K562 (cell line): ENCODE data around the gene INCA1. TPM values are rescaled to one million over a fixed set of nuclear protein-coding genes. Genes with fewer than 3 reads are reported as not detected.

Experiments
- ATAC-seq: fragments of 200-7000 bp; cut with Tn5 transposase; 3 replicates; pipeline ENCODE4 v1.9.1; 2020; ENCODE audit warnings: moderate library complexity
- BruUV-seq: library from RNA; stranded (reverse); fragments of 400-500 nt; replicated peaks from 2 replicates; lab custom pipeline; 2021; lab: Mats Ljungman, UMichigan
- CTCF ChIA-PET: fragments of 300-600 bp; formaldehyde crosslinking; extraction: SDS; loops from one replicate; lab custom pipeline; 2021; ENCODE audit warnings: low intra/inter-chr PET ratio; lab: Yijun Ruan, JAX
- POLR2A ChIA-PET: fragments of 300-600, 350-650 bp; sonication (Branson Sonifier 250); formaldehyde crosslinking; extraction: SDS; loops from one replicate; lab custom pipeline; 2021; ENCODE audit warnings: antibody characterized with exemption, inconsistent platforms; lab: Yijun Ruan, JAX
- DNase-seq, 4 experiments: peaks; one replicate each; pipeline versions ENCODE4 v3.0.0 to v3.0.0-alpha.2; 2011 to 2018; ENCODE audit warnings: low spot score in 3 of 4, mixed read lengths in 3 of 4; ENCODE audit errors: extremely low read depth in 1 of 4
- FAIRE-seq: peaks from 2 replicates; lab custom pipeline; 2011; peaks lifted over from hg19 to GRCh38; lab: Jason Lieb, UNC
- H2AFZ ChIP-seq: 2 replicates; pipeline ENCODE4 v1.6.0; 2011; ENCODE audit warnings: low read depth, low read length, control low read depth, inconsistent platforms
- H3K27ac ChIP-seq: fragments of 200-600 bp; 3 replicates; pipeline ENCODE4 v1.8.0; 2011; ENCODE audit warnings: low read depth, mild to moderate bottlenecking, control low read depth, inconsistent platforms, low read length, moderate library complexity, mixed read lengths; ENCODE audit errors: extremely low read depth
- H3K27me3 ChIP-seq, 2 experiments: fragments of 300-600 bp in 1 of 2; 2 replicates in 1 of 2; 3 replicates in 1 of 2; pipeline versions ENCODE4 v1.6.0 to v1.8.0; 2011; ENCODE audit warnings: inconsistent platforms in 2 of 2, low read length in 2 of 2, mild to moderate bottlenecking in 1 of 2, mixed read lengths in 1 of 2, moderate library complexity in 1 of 2; ENCODE audit not compliant: control insufficient read depth in 2 of 2, insufficient read depth in 2 of 2
- H3K36me3 ChIP-seq: fragments of 300-600 bp; 3 replicates; pipeline ENCODE4 v1.8.0; 2011; ENCODE audit warnings: mild to moderate bottlenecking, low read length, inconsistent platforms; ENCODE audit not compliant: control insufficient read depth, insufficient read depth
- H3K4me1 ChIP-seq, 2 experiments: fragments of 200-600 bp in 1 of 2; replicated peaks in 1 of 2; 2 replicates in 1 of 2; 3 replicates in 1 of 2; pipeline versions ENCODE4 v1.5.1 to v1.8.0; 2011; ENCODE audit warnings: inconsistent platforms in 2 of 2, low read length in 2 of 2, mild to moderate bottlenecking in 1 of 2, mixed read lengths in 1 of 2, moderate library complexity in 1 of 2; ENCODE audit not compliant: control insufficient read depth in 2 of 2, insufficient read depth in 2 of 2
- H3K4me2 ChIP-seq: 2 replicates; pipeline ENCODE4 v1.6.1; 2011; ENCODE audit warnings: low read length, control low read depth, inconsistent platforms, mixed read lengths; ENCODE audit not compliant: insufficient read depth
- H3K4me3 ChIP-seq: fragments of 200-600 bp; sonication (generic), shearing (Covaris generic); 2 replicates; pipeline ENCODE4 v1.5.1; 2016; ENCODE audit warnings: control low read depth, inconsistent platforms
- H3K79me2 ChIP-seq: fragments of 200-600 bp; 3 replicates; pipeline ENCODE4 v1.8.0; 2011; ENCODE audit warnings: low read length, inconsistent platforms; ENCODE audit not compliant: control insufficient read depth, insufficient read depth
- H3K9ac ChIP-seq, 2 experiments: 2 replicates each; pipeline versions ENCODE4 v1.6.0 to v1.6.1; 2011; ENCODE audit warnings: low read depth in 2 of 2, low read length in 2 of 2, control low read depth in 1 of 2, inconsistent platforms in 1 of 2, mild to moderate bottlenecking in 1 of 2, mixed read lengths in 1 of 2; ENCODE audit not compliant: insufficient read depth in 1 of 2
- H3K9me1 ChIP-seq: one replicate; pipeline ENCODE4 v1.6.0; 2011; ENCODE audit warnings: inconsistent platforms, mild to moderate bottlenecking, low read length, moderate library complexity; ENCODE audit not compliant: control insufficient read depth, insufficient read depth
- H3K9me3 ChIP-seq: replicated peaks from 2 replicates; pipeline ENCODE4 v1.5.1; 2011; ENCODE audit warnings: low read depth, low read length, inconsistent platforms; ENCODE audit not compliant: control insufficient read depth, insufficient read depth
- H4K20me1 ChIP-seq: replicated peaks from 2 replicates; pipeline ENCODE4 v1.6.1; 2011; ENCODE audit warnings: low read length, inconsistent platforms, mixed read lengths; ENCODE audit not compliant: control insufficient read depth, insufficient read depth
- FOXK1 ChIP-seq: sonication (generic); formaldehyde crosslinking; IDR thresholded peaks from 2 replicates; pipeline ENCODE4 v1.8.0; 2022; ENCODE audit warnings: missing genetic modification reagents, mild to moderate bottlenecking, borderline replicate concordance
- PTTG1 ChIP-seq: fragments of 450-650 bp; IDR thresholded peaks from 2 replicates; pipeline ENCODE4 v1.6.1; 2016; ENCODE audit warnings: low read depth, mild to moderate bottlenecking, missing genetic modification characterization, missing compliant biosample characterization
- XRCC3 ChIP-seq: fragments of 450-650 bp; IDR thresholded peaks from 2 replicates; pipeline ENCODE4 v1.6.1; 2017; ENCODE audit warnings: mild to moderate bottlenecking, moderate library complexity
- WGBS: fragments of 100-300 bp; shearing (Covaris generic); methylation state at CpG from one replicate; pipeline ENCODE4 v1.1.6; 2016; ENCODE audit warnings: low coverage, mixed read lengths; ENCODE audit not compliant: insufficient coverage; ENCODE audit errors: missing lambda C conversion rate; 5-methylcytosine and 5-hydroxymethylcytosine counted together
- in situ Hi-C: fragments of 300-500 bp; cut with MboI; formaldehyde crosslinking; loops from 4 replicates; pipeline ENCODE4 v1.15.0; 2018; ENCODE audit warnings: inconsistent platforms, mixed read lengths
- intact Hi-C: fragments of 100-400 bp; cut with micrococcal nuclease; formaldehyde crosslinking; loops from 2 replicates; pipeline ENCODE4 v1.14.2; 2022
- polyA plus RNA-seq, 8 experiments: library from polyadenylated mRNA; depleted of rRNA in 4 of 8; stranded (reverse) in 5 of 8; unstranded in 3 of 8; fragments of >200 nt; fragmentation: Nextera tagmentation in 2 of 8; fragmentation: Illumina TruSeq in 1 of 8; extraction: Ambion mirVana in 2 of 8; extraction: Trizol in 1 of 8; gene quantifications; 2 replicates each; pipeline versions ENCODE4 v1.2.1 to v1.2.3, GENCODE V29; 2011 to 2014; ENCODE audit warnings: inconsistent platforms in 1 of 8, missing spikeins in 1 of 8
- total RNA-seq, 7 experiments: library from RNA; depleted of rRNA in 6 of 7; stranded (reverse); fragments of >200 nt in 6 of 7; fragmentation: Illumina TruSeq in 2 of 7; extraction: Trizol in 2 of 7; gene quantifications; 2 replicates each; pipeline versions ENCODE4 v1.2.1 to v1.2.3, GENCODE V29; 2011 to 2021; ENCODE audit warnings: low replicate concordance in 1 of 7
- TF ChIP-seq, protein P1 (sequence below), 3 experiments: IDR thresholded peaks in 2 of 3; conservative IDR thresholded peaks in 1 of 3; 2 replicates each; pipeline ENCODE4 v1.5.1; 2011 to 2012; ENCODE audit warnings: low read length in 3 of 3, mild to moderate bottlenecking in 3 of 3, control low read depth in 2 of 3, improper control_type of control experiment in 1 of 3, inconsistent platforms in 1 of 3, low read depth in 1 of 3, mixed read lengths in 1 of 3, moderate library complexity in 1 of 3; ENCODE audit not compliant: insufficient read depth in 2 of 3
- TF ChIP-seq, protein P2 (sequence below): fragments of 450-650 bp; IDR thresholded peaks from 2 replicates; pipeline ENCODE4 v1.6.1; 2018; ENCODE audit not compliant: partially characterized antibody
- TF ChIP-seq, protein P3 (sequence below): IDR thresholded peaks from 2 replicates; pipeline ENCODE4 v1.6.1; 2011; ENCODE audit warnings: borderline replicate concordance, low read depth, mild to moderate bottlenecking, moderate library complexity, low read length; ENCODE audit not compliant: insufficient read depth, poor library complexity, severe bottlenecking

INCA1 gene
- total and polyA plus RNA-seq, 9 of the 15 experiments (the other 6 are each of a cell fraction or from before 2014, with no cell fraction given), result 0.08 to 0.50 (median 0.13) TPM; not detected in 4

- POLR2A ChIA-PET, result interaction anchor here (1.1 kb wide), 1 partner anchor 16 kb away, joined by 7 read pairs; the partner anchor contains the start of gene RNF167
- ATAC-seq, result peak; percentile 50
Observed at GRCh38 chr17:4956493-4957061, 40.7 kb downstream of the INCA1 start.

More at GRCh38 chr17:4956493-4957061, 40.7 kb downstream of the INCA1 start:
- Histone ChIP-seq H3K4me1 (peaks cover 11 to 29% of the 10 kb centered on the region in 2 experiments), H3K27me3 (no peaks in the 10 kb centered on the region), H2AFZ (no peak overlapping the region), H3K36me3 (no peaks in the 10 kb centered on the region; the same call in 2 of the 3 replicates), H3K27ac (no peak overlapping the region), H3K9ac (no peak overlapping the region), H3K4me2 (no peak overlapping the region), H3K9me1 (no peaks in the 10 kb centered on the region), H4K20me1 (no peaks in the 10 kb centered on the region), H3K9me3 (no peaks in the 10 kb centered on the region), H3K79me2 (peaks cover 4% of the 10 kb centered on the region), H3K4me3 (no peak overlapping the region)
- intact Hi-C loops, result no loop called here
- CTCF ChIA-PET, result interaction anchor here (0.6 kb wide), 1 partner anchor 101 kb away, joined by 3 read pairs; no protein-coding TSS in a partner anchor
- in situ Hi-C loops, result no loop called here
- FAIRE-seq (peak; percentile 23), DNase-seq (peak in 2 of 4 experiments; percentile 18 to 59)
- BruUV-seq, result no TSS peak
- TF ChIP-seq, protein P1, sequence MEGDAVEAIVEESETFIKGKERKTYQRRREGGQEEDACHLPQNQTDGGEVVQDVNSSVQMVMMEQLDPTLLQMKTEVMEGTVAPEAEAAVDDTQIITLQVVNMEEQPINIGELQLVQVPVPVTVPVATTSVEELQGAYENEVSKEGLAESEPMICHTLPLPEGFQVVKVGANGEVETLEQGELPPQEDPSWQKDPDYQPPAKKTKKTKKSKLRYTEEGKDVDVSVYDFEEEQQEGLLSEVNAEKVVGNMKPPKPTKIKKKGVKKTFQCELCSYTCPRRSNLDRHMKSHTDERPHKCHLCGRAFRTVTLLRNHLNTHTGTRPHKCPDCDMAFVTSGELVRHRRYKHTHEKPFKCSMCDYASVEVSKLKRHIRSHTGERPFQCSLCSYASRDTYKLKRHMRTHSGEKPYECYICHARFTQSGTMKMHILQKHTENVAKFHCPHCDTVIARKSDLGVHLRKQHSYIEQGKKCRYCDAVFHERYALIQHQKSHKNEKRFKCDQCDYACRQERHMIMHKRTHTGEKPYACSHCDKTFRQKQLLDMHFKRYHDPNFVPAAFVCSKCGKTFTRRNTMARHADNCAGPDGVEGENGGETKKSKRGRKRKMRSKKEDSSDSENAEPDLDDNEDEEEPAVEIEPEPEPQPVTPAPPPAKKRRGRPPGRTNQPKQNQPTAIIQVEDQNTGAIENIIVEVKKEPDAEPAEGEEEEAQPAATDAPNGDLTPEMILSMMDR (IDR thresholded peaks at IDR 0.05 in 2 of 3, conservative IDR thresholded peaks at IDR 0.05 in 1 of 3; ENCODE audit: insufficient read depth in 2 of 3, low read depth in 1 of 3, low read length in 3 of 3), result peak; percentile 37 to 51 (median 40); a peak in 4 of 6 replicates
- TF ChIP-seq FOXK1 (CRISPR knock-in tag), result no peak
- TF ChIP-seq, protein P2, sequence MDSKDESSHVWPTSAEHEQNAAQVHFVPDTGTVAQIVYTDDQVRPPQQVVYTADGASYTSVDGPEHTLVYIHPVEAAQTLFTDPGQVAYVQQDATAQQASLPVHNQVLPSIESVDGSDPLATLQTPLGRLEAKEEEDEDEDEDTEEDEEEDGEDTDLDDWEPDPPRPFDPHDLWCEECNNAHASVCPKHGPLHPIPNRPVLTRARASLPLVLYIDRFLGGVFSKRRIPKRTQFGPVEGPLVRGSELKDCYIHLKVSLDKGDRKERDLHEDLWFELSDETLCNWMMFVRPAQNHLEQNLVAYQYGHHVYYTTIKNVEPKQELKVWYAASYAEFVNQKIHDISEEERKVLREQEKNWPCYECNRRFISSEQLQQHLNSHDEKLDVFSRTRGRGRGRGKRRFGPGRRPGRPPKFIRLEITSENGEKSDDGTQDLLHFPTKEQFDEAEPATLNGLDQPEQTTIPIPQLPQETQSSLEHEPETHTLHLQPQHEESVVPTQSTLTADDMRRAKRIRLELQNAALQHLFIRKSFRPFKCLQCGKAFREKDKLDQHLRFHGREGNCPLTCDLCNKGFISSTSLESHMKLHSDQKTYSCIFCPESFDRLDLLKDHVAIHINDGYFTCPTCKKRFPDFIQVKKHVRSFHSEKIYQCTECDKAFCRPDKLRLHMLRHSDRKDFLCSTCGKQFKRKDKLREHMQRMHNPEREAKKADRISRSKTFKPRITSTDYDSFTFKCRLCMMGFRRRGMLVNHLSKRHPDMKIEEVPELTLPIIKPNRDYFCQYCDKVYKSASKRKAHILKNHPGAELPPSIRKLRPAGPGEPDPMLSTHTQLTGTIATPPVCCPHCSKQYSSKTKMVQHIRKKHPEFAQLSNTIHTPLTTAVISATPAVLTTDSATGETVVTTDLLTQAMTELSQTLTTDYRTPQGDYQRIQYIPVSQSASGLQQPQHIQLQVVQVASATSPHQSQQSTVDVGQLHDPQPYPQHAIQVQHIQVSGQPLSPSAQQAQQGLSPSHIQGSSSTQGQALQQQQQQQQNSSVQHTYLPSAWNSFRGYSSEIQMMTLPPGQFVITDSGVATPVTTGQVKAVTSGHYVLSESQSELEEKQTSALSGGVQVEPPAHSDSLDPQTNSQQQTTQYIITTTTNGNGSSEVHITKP, result peak; percentile 65
- TF ChIP-seq, protein P3, sequence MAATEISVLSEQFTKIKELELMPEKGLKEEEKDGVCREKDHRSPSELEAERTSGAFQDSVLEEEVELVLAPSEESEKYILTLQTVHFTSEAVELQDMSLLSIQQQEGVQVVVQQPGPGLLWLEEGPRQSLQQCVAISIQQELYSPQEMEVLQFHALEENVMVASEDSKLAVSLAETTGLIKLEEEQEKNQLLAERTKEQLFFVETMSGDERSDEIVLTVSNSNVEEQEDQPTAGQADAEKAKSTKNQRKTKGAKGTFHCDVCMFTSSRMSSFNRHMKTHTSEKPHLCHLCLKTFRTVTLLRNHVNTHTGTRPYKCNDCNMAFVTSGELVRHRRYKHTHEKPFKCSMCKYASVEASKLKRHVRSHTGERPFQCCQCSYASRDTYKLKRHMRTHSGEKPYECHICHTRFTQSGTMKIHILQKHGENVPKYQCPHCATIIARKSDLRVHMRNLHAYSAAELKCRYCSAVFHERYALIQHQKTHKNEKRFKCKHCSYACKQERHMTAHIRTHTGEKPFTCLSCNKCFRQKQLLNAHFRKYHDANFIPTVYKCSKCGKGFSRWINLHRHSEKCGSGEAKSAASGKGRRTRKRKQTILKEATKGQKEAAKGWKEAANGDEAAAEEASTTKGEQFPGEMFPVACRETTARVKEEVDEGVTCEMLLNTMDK, result peak; percentile 70
- TF ChIP-seq PTTG1 (tag), result no peak
- TF ChIP-seq XRCC3, result no peak
- WGBS, result 41% methylated on average over 6 of the region's 10 CpGs
